GM18511 (cell line): ENCODE data around the gene ARHGEF39.

Experiments used
- ATAC-seq: cut with Tn5 transposase; IDR thresholded peaks from one replicate; pipeline ENCODE4 v1.9.1; 2021; ENCODE audit warnings: mild to moderate bottlenecking, moderate library complexity; ENCODE audit not compliant: unreplicated experiment

ARHGEF39 gene, protein sequence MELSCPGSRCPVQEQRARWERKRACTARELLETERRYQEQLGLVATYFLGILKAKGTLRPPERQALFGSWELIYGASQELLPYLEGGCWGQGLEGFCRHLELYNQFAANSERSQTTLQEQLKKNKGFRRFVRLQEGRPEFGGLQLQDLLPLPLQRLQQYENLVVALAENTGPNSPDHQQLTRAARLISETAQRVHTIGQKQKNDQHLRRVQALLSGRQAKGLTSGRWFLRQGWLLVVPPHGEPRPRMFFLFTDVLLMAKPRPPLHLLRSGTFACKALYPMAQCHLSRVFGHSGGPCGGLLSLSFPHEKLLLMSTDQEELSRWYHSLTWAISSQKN

DNA sequence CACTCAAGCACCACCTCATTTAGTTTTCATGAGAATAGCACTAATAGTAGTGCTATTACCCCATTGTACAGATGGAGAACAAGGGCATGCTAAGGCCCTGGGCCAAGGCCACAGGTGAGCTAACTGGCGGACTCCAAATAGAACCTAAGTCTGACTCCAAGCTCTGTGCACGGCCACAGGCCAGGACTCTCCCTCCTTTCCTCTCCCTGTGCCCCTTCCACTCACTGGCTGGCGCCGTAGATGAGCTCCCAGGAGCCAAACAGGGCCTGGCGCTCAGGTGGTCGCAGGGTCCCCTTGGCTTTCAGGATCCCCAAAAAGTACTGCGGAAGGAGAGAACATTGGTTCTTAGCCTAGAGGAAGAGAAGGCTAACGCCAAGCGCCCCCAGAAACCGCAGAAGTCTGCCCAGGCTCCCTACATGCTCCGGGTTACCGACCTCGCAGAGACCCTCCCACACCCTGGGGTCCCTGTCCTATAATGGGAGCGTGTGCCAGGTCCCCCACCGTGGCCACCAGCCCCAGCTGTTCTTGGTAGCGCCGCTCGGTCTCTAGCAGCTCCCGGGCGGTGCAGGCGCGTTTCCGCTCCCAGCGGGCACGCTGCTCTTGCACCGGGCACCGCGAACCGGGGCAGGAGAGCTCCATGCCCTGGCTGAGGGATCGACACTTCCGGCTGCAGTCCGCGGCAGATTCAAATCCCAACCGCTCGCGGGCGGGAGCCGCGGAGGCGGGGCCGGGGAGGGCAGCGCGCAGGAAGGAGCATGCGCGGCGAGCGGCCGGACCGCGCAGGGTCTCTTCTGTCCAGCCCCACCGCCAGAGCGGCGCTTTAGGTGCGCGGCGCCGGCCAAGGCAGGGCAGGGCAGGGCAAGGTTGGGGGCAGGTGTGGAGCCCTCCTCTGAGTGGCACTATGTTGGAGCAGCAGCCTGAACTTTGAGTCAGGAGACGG is at the start of gene ARHGEF39:
ARHGEF39 (minus strand) TSS at position 665 of the 940 bp plus-strand sequence; CDS start at position 639, 26 bp downstream.
- ATAC-seq: peak; percentile 83

DNA sequence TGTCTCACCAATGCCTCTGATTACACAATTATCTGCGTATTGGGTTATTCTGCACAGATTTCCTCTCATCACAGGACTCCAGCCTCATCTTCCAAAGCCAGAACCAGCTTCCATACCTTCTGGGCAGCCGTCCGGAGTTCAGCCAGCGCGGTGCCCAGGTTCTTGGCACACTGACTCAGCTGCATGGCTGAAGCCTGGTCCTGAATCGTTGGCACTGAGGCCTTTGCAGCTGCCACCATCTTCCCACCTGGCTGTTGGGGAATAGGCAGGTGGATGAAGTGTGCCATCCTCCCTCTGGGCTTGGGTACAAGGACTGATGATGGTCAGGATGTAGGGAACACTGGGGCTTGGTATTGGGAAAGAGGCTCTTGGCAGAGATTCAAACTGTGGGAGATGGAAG is 49.1 kb upstream of the ARHGEF39 start:
- ATAC-seq: no peak

DNA sequence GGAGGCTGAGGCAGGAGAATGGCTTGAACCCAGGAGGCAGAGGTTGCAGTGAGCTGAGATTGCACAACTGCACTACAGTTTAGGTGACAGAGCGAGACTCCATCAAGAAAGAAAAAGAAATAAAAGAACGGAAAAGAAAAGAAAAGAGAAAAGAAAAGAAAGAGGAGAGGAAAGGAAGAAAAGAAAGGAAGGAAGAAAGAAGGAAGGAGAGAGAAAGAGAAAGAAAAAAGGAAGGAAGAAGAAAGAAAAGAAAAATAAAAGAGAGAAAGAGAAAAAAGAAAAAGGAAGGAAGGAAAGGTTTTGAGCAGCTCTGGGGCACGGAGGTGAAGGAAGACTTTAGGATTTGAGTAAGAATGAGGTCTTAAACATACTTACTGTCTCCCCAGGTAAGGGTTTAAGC is 48.6 kb upstream of the ARHGEF39 start:
- no peak for ATAC-seq

DNA sequence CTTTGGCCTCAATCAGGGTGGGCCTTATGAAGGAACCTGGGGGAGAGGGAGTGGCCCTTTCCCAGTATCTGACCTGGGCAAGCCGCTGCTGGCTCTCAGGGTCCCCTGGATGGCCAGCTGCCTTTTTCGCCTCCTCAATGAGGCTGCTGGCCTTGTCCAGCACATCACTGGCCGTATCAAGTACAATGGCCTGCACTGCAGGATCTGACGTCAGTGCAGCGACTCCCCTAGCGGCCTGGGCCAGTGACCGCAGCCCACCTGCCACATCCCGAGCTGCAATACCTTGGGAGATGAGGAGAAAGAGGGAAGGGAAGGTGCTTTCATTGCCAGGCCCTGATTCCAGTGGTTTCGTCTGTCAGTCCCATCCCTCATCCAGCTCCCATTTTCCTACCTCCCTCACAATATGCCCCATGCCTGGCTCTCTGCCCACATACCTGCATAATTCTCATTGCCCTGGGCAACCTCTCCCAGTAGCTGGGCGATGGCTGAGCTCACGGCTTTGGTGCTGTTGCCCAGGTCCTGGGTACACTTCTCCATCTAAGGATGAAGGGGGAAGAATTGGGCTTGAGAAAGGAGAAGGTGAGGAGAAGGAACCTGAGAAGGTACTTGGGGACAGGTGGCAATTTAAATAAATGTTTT is 47.9 kb upstream of the ARHGEF39 start:
- no peak for ATAC-seq

DNA sequence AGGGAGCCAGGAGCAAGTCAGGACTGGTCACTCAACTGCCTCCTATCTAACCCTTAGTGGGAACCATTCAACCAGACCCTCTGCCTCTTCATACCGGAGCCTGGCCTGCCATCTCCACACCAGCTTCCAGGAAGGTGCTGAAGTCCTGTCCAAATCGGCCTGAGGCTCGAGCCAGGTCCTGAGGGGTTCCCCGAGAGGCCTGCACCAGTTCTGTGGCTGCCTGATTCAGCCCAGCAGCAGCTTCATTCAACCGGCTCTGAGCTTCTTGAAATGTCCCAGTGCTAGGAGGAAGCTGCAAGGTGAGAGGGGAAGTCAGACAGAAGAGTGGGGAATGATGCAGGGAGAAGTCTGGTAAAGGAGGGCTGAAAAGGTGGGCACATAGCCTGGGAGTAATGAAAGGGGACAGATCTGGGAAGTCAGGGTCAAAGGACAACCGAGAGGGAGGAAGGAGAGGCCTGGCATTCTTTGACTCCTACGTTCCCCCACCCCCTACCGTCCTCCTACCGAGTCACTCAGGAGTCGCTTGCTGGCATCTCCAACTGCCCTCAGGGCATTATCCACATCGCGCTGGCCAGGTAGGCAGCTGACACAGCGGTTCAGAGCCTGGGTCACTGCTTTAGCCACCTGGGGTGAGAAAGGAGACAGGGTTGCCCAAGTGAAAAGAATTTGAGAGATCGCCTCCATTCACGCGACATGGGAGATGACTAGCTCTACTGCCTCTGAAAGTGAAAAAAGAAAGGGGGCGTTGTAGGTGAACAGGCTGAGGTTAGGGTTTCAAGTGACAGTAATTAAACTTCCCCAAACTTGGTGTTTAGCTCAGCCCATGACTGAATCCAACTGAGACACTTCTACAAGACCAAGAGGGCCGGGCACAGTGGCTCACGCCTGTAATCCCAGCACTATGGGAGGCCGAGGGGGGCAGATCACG is 46.8 kb upstream of the ARHGEF39 start:
- ATAC-seq: no peak

DNA sequence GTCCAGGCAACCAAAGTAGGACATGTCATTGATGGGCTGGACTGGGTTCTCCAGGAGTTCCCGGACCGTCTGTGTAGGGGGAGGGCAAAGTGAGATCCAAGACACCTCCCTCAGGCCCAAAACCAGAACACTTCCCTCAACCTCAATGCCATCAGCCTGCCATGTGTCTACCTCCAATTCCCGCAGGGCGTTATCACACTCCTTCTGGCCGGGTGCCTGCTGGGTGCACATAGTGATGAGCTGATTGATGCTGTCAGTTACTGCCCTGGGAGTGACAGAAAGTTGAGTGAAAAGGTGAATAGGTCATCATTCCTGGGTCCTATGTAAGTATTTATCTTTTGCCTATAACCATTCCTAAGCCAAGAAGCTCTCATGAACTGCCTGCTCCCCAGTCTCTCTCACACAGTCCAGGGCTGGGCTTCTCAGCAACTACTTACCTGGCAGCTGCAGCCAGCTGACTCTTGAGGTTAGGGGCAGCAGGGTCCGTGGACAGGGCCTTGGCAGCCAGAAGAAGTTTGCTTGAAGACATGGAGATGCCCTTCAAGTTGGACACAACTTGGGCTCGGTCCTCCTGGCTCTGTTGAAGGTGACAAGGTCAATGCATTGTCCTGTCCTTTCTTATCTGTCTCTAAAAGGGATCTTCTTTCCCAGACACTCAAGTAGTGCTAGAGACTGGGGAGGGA is 46.0 kb upstream of the ARHGEF39 start:
- ATAC-seq: no peak

DNA sequence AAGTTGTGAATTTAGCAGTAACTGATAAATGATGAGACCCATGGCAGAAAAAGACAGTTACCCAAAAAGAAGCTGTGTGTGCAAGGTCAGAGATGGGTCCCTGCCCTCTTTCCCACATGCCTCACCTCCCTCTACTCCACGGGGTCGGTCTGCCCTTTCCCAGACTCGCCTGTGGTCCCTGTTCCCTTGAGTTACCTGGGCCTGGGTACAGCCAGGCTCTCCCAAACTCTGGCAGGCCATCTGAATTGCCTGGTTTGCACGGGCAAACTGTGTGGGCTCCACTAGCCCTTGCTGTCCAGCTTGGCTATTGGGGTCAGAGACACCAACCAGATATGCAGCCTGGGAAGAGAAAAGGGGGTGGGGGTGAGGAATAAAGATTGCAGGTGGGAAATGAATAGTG is 43.2 kb upstream of the ARHGEF39 start:
- no peak for ATAC-seq

DNA sequence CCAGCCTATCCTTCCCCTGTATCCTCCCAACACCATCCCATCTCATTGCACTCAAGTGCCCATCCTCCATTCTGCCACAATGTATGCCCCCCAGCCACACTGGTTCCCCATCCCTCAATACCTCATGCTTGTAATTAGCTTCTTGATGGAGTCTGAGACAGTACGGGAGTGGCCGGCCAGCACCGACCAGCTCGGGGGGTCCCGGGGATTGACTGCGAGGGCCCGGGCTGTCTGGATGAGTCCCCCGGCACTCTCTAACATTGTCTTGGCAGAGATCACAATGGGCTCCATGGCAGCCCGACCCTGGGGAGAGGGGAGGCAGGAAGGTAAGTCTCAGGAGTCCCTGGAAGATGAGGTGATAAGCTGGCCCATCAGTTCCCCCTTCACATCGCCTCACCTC is 42.0 kb upstream of the ARHGEF39 start:
- ATAC-seq: no peak

DNA sequence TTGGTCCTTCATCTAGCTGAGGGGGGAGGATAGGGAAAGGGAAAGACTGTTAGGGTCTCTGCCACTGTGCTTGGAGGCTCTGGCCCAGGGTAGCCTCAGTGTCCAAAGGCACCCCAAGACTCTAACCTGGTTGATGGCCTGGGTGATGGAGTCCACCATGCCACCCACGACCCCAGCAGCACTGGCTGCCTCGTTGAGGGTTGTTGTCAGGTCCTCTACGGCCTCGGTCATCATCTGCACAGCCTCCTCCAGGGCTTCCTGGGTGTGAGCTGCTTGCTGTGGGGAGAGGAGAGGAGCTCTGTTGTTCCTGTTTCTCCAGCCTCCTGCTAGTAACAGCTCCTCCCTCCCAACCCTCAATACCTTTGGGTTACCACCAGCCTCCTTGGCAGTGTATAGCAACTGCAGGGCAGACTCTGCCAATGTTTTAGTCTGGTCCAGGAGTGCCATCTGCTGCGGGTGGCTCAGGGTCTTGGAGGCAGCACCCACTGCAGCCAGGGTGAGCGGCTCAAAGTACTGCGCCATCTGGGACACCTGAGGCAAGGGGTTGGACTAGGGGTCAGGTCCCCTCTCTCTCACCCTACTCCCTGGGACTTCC is 40.9 kb upstream of the ARHGEF39 start:
- no peak for ATAC-seq

DNA sequence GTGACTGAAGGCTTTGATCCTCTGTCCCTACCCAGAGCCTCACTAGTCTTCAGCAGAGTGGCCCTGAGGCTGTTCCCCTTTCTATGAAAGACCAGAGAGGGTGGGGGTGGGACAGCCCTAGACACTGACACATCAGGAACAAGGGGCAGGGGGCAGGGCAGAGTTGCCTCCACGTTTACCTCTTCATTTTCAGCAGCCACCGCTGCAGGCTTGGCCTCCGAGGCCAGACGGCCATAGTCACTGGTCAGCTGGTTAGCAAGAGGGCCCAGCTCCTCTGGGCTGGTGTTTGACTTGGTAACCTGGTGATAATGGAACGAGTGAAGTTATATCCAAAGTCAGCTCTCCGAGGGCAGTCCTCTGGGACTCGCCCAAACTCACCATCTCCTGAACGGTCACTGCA is 40.4 kb upstream of the ARHGEF39 start:
- ATAC-seq: no peak

DNA sequence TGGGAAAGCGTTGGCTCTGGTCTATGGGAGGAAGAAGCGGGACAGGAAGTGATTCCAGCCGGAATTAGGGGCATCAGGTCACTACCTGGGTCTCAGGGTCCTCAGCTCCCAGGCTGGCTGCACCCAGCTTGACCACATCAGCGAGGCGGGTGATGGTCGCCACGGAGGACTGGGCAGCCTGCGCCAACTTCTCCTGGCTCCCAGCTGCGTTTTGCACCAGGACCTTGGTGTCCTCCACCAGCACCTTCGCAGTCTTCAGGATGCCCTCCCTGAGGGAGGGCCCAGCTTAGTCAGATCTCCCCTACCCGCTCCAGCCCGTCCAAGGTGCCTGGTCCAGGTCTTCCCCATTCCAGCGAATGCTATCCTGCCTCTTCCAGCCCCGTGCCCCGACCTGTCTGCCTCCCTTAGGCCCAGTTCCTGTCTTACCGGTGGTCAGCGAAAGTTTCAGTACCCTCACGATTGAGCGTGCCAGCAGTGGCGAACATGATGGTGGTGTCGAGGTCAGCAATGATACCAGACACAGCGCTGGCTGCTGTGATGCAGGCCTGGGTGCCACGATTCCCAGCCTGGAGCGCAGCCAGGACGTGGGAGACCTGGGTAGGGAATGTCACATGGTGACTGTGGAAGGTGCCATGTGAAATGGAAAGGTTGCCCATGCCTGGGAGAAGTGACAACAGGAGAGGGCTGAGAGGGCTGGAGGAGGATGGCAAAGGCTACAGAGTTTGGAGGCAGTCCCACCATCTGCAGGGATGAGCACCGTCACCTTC is 39.1 kb upstream of the ARHGEF39 start:
- ATAC-seq: no peak

DNA sequence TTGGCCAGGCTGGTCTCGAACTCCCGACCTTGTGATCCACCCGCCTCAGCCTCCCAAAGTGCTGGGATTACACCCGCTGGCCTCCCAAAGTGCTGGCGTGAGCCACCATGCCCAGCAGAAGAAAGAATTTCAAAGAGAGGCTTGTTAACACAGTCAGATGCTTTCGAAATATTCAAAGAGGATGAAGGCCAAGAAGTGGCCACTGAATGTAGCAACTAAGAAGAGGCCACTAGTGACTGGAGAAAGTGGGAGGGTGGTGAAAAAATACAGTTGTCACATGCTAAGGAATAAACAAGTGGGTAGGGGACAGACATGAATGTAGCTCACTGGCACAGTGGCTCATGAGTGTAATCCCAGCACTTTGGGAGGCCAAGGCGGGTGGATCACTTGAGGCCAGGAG is 37.7 kb upstream of the ARHGEF39 start:
- no peak for ATAC-seq

DNA sequence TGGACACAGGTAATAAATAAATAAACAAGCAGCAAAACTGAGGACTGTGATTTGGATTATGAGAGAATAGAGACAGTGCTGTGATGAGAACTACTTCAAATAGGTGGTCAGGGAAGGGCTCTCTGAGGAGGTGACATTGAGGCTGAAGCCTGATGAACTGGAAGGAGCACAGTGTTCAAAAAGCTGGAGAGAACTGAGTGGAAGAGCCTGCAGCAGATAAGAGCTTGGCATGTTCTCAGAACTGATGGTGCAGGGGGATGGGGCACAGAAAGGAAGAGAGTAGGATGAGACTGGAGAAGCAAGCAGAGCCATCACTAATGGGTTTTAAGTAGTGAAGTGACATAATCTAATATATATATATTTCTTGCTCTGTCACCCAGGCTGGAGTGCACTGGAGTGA is 35.9 kb upstream of the ARHGEF39 start:
- no peak for ATAC-seq

DNA sequence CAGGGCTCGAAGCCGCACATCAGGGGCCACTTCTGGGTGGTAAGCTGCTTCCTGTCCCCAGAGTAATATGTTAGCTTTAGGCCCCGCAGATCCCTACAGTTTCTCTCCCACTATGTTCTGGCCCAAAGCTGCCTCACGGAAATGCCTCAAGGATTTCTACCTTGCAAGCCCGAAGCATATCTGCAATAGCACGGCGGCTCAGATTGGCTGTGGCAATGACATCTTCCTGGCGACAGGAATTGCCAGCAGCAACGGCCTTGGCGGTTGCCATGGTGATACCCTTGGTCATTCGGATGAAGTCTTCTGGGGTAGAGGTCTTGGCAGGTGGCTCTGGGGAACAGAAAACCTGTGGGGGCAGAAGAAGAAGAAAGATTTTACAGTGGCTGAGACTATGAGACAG is 35.0 kb upstream of the ARHGEF39 start:
- no peak for ATAC-seq

DNA sequence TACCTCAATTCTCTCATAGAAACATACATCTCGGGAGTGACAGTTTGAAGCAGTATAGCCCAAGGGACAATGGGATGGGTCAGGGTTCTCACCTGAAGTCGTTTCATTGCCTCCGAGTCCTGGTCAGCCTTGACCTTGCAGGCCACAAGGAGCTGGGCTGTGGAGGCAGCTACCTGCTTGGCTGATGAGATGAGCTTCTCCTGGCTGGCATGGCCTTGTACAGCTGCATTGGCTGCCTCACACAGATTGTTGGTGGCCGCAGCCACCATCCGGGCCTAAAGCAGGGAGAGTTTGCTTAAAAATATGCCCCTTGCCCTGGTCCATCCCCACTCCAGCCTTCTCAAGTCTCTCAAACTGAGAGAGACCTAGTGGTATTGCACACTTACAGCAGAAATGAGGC is 33.2 kb upstream of the ARHGEF39 start:
- no peak for ATAC-seq

DNA sequence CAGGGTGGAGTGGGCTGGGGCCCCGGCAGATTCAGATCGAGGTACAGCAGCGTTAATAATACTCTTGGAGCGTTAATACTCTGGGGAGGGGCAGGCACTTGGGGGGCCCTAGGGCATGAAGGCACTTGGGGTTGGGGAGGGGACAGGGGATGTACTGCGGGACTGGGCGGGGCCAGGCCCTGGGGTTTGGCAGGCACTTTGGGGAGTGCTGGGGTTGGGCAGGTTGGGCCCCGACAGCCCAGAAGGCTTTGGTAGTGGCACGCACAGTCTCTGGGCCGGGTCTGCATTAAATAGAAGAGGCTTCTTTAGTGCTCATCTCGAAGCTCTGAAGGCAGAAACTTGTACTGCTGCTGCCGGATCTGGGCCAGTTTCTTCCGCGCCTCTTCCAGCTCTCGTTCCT is 32.5 kb upstream of the ARHGEF39 start:
- no peak for ATAC-seq

DNA sequence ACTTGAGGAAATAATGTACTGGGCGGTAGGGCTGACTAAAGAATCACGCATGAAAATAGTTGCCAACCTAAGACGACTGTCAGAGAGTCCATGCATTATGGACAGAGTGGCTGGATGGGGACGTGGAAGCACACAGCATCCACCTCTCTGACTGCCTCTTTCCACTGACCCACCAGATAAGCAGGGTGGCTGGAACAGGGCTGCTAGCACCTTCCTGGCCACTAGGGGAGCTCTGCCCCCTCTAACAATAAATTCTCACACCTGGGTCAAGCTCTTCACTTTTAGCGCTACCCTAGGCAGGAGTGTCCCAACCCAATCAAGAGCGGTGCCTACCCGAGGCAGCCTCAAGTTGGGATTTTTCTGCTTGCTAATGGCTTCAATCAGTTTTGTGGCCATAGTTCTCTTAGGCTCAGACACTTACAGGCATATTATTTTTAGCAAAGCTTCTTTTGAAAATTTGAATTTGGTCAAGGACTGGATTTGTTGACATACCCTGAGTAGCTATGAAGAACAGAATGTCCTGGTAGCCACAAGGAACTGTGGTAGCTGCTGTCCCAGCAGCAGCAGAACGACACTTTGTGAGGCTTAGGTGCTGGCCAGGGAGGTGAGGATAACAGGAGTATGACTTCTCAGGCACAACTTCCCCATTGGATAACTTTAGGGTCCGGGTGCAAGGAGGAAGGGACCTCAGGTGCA is 31.7 kb upstream of the ARHGEF39 start:
- ATAC-seq: peak; percentile 83

DNA sequence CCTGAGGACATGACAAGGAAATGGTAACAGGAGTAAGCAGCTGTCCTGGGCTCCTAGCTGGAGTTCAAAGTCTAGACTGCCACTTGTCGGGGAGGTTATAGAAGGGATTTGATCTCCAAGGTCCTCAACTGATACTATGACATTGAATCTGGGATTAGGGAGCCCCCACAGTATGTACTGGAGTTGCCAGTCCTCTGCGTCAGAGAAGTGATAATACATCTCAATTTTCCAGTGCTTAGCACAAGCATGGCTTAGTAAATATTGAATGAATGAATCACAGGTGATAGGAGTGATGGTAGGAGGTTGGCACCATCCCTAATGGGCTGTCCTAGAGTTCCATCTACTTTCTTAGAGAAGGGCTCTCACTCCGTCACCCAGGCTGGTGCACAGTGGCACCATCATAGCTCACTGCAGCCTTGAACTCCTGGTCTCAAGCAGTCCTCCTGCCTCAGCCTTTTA is 31.0 kb upstream of the ARHGEF39 start:
- ATAC-seq: no peak
